GM12875 (cell line): ENCODE data around the gene MYO10.
"Not testable (repeated sequence)": the region's sequence is repeated elsewhere in the genome, so short reads cannot be mapped to it uniquely, and the experiment has no call there.

Source experiments
- H3K4me3 ChIP-seq: one replicate; pipeline ENCODE4 v1.5.1; 2011; ENCODE audit warnings: low read depth, low read length, control low read depth
- TF ChIP-seq, protein P1 (sequence below): IDR thresholded peaks from 2 replicates; pipeline ENCODE4 v1.5.1; 2011; ENCODE audit warnings: low read depth, mild to moderate bottlenecking, control low read depth, inconsistent platforms, low read length, moderate library complexity, borderline replicate concordance; ENCODE audit not compliant: insufficient read depth

Gene MYO10

DNA sequence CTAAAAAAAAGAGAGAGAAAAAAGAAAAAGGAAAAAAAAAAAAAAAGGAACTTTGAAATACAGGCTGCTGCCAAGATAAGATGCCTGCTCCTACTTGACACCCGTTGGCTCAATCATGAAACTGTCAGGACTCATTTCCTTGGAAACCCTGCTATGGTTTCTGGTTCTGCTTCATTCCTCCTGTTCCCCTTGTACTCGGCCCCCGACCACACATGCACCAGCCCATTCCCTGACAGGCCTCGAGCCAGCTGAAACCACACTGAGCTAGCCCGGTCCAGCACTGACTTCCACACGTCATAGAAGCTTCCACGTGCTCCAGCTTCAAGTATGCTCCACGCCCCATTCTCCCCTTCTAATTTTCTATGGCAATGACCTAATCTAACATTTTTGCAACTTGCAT lies 93.2 kb downstream of the MYO10 start:
- no peak overlapping the region for H3K4me3 ChIP-seq
- TF ChIP-seq, protein P1, sequence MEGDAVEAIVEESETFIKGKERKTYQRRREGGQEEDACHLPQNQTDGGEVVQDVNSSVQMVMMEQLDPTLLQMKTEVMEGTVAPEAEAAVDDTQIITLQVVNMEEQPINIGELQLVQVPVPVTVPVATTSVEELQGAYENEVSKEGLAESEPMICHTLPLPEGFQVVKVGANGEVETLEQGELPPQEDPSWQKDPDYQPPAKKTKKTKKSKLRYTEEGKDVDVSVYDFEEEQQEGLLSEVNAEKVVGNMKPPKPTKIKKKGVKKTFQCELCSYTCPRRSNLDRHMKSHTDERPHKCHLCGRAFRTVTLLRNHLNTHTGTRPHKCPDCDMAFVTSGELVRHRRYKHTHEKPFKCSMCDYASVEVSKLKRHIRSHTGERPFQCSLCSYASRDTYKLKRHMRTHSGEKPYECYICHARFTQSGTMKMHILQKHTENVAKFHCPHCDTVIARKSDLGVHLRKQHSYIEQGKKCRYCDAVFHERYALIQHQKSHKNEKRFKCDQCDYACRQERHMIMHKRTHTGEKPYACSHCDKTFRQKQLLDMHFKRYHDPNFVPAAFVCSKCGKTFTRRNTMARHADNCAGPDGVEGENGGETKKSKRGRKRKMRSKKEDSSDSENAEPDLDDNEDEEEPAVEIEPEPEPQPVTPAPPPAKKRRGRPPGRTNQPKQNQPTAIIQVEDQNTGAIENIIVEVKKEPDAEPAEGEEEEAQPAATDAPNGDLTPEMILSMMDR: no peak

DNA sequence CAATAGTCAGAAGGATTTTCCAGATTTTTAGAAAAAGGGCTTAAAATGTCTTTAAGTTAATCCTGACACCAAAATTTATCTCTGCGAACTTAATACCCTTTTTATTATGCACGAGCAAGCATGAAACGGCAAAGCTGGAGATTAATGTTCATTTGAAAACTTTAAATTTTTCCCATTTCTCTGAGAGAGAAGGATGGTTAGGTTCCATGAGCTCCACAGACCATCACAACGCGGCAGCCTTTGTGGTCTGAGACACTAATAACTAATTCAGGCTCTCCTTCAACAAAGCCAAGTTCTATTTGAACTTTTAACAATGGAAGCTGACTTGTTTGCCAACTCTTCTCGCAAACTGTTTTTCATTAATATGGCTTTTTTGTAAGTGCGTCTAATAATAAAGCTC lies 94.7 kb downstream of the MYO10 start:
- no peak overlapping the region for H3K4me3 ChIP-seq
- TF ChIP-seq, protein P1: no peak

DNA sequence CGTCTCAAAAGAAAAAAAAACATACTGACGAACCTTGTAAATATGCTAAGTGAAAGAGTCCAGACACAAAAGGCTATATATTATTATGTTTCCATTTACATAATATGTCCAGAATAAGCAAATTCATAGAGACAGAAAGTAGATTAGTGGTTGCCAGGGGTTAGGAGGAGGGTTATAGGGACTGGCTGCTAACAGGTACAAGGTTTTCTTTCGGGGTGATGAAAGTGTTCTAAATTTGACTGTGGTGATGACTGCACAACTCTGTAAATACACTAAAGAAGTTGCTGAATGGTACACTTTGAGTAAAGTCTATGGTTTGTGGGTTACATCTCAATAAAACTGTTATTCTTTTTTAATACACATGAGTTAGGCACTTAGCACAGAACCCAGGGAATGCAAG lies 98.8 kb downstream of the MYO10 start:
- no peak overlapping the region for H3K4me3 ChIP-seq
- TF ChIP-seq, protein P1: no peak

DNA sequence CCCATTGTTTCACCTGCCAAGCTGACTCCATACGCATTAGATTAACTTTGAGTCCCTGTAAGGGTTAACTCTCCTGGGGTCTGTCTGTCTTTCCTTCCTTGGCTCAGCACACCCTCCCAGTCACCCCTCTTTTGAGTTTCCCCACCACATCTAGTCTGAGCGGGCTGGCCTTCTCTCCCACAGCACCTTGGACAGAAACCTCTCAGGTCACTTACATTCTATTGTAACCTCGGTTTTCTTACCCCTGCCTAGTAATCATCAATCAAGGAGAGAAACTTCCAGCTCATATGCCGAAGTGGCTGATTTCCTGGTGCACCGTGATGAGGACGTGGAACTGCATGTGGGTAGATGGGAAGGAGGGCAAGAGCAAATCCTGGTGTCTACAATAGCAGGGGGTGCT lies 102.1 kb downstream of the MYO10 start:
- TF ChIP-seq, protein P1: no peak
- no peak overlapping the region for H3K4me3 ChIP-seq

DNA sequence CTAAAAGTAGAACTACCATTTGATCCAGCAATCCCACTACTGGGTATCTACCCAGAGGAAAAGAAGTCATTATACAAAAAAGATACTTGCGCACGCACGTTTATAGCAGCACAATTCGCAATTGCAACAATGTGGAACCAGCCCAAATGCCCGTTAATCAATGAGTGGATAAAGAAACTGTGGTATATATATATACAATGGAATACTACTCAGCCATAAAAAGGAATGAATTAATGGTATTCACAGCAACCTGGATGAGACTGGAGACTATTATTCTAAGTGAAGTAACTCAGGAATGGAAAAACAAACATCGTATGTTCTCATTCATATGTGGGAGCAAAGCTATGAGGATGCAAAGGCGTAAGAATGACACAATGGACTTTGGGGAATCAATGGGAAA lies 104.8 kb downstream of the MYO10 start:
- H3K4me3 ChIP-seq: not testable (repeated sequence)

DNA sequence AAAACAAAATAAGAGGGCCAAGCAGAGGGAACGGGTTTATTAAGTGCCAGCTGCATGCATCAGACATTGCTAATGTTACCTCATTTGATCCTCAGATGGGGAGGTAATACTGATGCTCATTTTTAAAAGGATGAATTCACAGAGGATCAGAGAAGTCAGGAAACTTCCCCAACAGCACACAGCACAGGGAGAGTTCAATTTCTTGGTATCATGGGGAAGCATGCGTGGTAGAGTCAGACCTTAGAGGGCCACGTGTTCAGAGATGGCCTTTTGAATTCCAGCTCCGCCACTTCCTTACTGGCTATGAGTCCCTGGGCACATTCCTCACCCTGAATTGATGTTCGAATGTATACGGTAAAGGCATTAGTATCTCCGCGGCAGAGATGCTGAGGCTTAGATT lies 108.3 kb downstream of the MYO10 start:
- no peak overlapping the region for H3K4me3 ChIP-seq
- TF ChIP-seq, protein P1: no peak

DNA sequence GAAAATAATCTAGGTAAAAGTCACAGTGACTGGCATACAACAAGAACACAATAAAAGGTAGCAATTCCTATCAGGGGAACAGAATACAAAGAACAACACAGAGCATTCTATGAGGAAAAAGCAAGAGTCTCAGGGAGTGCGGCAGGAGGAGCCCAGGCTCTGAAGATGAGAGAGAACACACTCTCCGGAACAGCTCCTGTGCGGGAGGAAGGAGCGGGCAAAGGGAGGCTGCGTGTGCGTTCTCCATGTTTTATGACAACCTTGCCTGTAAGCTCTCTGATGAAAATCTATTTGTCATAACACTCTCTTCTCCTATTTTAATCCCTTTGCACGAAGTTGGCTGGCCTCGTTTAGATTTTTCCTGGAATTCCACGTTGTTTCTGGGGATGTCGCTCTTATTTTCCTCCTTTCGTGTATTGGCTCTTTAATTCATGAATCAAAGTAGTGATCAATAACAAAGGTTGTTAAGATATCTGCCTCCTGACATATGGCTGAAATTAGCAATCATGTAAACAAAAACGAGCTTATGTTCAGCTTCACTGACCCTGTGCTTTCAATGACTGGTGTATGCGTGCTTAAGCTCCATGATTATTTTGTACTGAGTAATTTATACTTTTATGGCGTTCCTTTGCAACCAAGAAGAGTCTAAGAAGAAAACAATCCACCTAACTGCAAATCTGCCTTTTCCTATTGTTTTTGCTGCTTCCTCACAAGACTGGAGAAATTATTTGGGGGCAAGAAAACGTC lies 109.5 kb downstream of the MYO10 start:
- no peak overlapping the region for H3K4me3 ChIP-seq
- TF ChIP-seq, protein P1: no peak
